WERI-Rb-1 (cell line): ENCODE data around the gene LAMB4.

Experiments used
- DNase-seq: peaks from one replicate; pipeline ENCODE4 v3.0.0-alpha.2; 2020
- H3K27ac ChIP-seq: fragments of 250-450 bp; sonication (Bioruptor Pico); 2 replicates; pipeline ENCODE4 v1.5.1; 2020; ENCODE audit warnings: mild to moderate bottlenecking, moderate library complexity
- H3K27me3 ChIP-seq: fragments of 250-450 bp; sonication (Bioruptor Pico); 2 replicates; pipeline ENCODE4 v1.5.1; 2021; ENCODE audit warnings: mild to moderate bottlenecking, low read depth, moderate library complexity; ENCODE audit not compliant: insufficient read depth, severe bottlenecking
- H3K36me3 ChIP-seq: fragments of 250-450 bp; sonication (Bioruptor Pico); 2 replicates; pipeline ENCODE4 v1.5.1; 2020; ENCODE audit warnings: mild to moderate bottlenecking, moderate library complexity
- H3K4me3 ChIP-seq: 2 replicates; pipeline ENCODE4 v1.5.1; 2011; ENCODE audit warnings: low read depth, mild to moderate bottlenecking, control low read depth, low read length
- H3K9me3 ChIP-seq: fragments of 250-450 bp; sonication (Bioruptor Pico); 2 replicates; pipeline ENCODE4 v1.5.1; 2021; ENCODE audit warnings: mild to moderate bottlenecking, moderate library complexity; ENCODE audit not compliant: severe bottlenecking
- TF ChIP-seq, protein P1 (sequence below): IDR thresholded peaks from 2 replicates; pipeline ENCODE4 v1.5.1; 2011; ENCODE audit warnings: low read depth, mild to moderate bottlenecking, control low read depth, inconsistent platforms, low read length

LAMB4 gene

DNA sequence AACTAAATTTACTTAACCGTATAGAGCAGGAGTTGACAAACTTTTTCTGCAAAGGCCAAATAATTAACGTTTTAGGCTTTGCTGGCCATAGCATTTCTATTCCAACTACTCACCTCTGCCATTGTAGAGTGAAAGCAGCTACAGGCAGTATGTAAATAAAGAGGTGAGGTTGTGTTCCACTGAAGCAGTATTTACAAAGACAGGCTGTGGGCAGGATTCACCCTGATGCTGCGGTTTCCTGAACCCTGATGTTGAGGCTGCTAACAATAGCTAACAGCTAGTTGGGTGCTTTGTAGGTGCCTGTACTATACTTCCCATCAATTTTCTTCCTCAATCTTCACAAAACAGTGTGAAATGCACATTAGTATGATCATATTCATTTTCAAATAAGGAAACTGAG is 80.2 kb downstream of the LAMB4 start:
- no peak overlapping the region for H3K27ac ChIP-seq
- no peaks in the 10 kb centered on the region for H3K9me3 ChIP-seq
- H3K27me3 ChIP-seq: no peaks in the 10 kb centered on the region
- no peak for DNase-seq
- H3K4me3 ChIP-seq: no peak overlapping the region
- TF ChIP-seq, protein P1, sequence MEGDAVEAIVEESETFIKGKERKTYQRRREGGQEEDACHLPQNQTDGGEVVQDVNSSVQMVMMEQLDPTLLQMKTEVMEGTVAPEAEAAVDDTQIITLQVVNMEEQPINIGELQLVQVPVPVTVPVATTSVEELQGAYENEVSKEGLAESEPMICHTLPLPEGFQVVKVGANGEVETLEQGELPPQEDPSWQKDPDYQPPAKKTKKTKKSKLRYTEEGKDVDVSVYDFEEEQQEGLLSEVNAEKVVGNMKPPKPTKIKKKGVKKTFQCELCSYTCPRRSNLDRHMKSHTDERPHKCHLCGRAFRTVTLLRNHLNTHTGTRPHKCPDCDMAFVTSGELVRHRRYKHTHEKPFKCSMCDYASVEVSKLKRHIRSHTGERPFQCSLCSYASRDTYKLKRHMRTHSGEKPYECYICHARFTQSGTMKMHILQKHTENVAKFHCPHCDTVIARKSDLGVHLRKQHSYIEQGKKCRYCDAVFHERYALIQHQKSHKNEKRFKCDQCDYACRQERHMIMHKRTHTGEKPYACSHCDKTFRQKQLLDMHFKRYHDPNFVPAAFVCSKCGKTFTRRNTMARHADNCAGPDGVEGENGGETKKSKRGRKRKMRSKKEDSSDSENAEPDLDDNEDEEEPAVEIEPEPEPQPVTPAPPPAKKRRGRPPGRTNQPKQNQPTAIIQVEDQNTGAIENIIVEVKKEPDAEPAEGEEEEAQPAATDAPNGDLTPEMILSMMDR: no peak
- H3K36me3 ChIP-seq: no peaks in the 10 kb centered on the region

DNA sequence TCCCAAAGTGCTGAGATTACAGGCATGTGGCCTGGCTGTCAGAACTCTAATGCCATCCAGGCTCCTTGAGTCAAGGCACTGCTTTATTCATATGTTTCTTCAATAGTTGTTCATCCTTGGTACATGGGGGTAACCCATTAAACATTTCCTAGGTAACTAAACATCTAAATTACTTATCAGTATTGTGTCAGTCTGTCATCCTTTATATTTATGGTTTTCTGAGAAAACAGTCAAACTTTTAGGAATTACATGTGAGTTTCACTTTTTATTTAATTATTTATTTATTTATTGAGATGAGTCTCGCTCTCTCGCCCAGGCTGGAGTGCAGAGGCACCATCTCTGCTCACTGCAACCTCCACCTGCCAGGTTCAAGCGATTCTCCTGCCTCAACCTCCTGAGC is 81.7 kb downstream of the LAMB4 start:
- DNase-seq: no peak
- no peaks in the 10 kb centered on the region for H3K9me3 ChIP-seq
- H3K36me3 ChIP-seq: no peaks in the 10 kb centered on the region
- H3K27me3 ChIP-seq: no peaks in the 10 kb centered on the region
- no peak overlapping the region for H3K4me3 ChIP-seq
- no peak overlapping the region for H3K27ac ChIP-seq
- TF ChIP-seq, protein P1: no peak

DNA sequence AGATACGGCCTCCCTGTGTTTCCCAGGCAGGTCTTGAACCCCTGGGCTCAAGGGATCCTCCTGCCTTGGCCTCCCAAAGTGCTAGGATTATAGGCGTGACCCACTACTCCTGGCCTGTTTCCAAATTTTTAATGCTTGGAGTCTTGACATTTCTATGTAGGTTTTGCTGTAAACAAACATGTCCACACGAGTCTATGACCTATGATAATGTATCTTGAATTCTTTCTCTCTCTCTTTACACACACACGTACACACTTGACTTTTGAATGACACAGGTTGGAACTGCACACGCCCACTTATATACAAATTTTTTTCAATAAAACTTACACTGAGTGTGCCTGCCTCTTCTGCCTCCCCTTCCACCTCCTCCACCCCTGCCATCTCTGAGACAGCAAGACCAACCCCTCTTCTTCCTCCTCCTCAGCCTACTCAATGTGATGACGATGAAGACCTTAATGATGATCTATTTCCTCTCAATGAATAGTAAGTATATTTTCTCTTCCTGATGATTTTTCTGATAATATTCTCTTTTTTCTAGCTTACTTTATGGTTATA is 83.1 kb downstream of the LAMB4 start:
- no peaks in the 10 kb centered on the region for H3K36me3 ChIP-seq
- no peaks in the 10 kb centered on the region for H3K27me3 ChIP-seq
- TF ChIP-seq, protein P1: no peak
- DNase-seq: no peak
- no peak overlapping the region for H3K27ac ChIP-seq
- no peaks in the 10 kb centered on the region for H3K9me3 ChIP-seq
- no peak overlapping the region for H3K4me3 ChIP-seq

DNA sequence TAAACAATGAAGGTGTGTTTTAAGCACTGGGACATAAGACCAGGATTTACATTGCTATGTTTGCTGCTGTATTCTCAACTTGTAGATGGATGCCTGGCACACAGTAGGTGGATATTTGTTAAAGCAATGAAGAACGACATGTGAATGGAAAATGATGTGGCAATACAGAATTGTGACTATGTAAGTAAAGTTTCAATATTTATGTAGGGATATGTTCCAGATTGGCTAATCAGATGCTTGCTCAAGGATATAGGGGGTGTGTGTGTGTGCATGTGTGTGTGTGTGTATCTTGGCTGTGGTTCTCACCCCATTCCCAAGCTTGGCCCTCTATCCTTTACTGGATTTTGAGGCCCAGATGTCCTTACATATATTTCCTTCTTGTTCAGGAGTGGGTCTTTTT is 84.5 kb downstream of the LAMB4 start:
- no peak overlapping the region for H3K4me3 ChIP-seq
- TF ChIP-seq, protein P1: no peak
- no peaks in the 10 kb centered on the region for H3K27me3 ChIP-seq
- H3K9me3 ChIP-seq: no peaks in the 10 kb centered on the region
- H3K36me3 ChIP-seq: no peaks in the 10 kb centered on the region
- DNase-seq: no peak
- no peak overlapping the region for H3K27ac ChIP-seq

DNA sequence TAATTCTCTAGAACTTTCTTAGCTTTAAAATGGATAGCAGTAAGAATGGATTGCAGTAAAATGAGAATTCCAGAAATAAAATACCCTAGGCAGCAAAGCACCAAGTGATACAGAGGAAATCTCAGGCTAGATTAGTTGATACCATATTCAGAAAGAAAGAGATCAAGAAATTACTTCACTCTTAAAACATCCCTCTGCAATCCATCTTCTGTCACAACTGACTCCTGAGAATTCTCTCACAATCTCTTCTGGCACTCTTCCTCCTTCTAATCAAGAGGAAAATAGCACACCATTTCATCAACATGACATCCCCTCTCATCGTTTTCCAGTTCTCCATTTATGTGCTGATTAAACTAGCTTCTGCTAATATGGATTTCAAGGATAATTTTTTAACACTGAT is 85.0 kb downstream of the LAMB4 start:
- Histone ChIP-seq H3K9me3 (no peaks in the 10 kb centered on the region), H3K36me3 (no peaks in the 10 kb centered on the region), H3K4me3 (no peak overlapping the region), H3K27ac (no peak overlapping the region), H3K27me3 (no peaks in the 10 kb centered on the region)
- TF ChIP-seq, protein P1: no peak
- no peak for DNase-seq

DNA sequence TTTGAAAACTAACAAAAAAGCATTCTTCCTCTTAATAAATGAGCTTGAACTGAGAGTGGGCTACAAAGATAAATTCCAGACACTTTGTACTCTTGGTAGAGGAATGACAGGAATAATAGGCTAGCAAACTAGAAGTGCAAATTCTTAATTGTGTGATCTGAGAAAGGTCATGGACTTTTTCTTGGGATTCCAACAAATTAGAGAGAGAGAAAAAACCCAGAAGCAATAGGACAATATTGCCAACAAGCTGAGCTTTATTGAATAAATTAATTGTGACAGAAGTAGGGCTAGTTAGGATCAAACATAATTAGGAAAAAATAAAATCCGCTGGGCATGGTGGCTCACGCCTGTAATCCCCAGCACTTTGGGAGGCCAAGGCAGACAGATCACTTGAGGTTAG is 85.8 kb downstream of the LAMB4 start:
- no peaks in the 10 kb centered on the region for H3K36me3 ChIP-seq
- no peaks in the 10 kb centered on the region for H3K27me3 ChIP-seq
- DNase-seq: no peak
- TF ChIP-seq, protein P1: no peak
- H3K9me3 ChIP-seq: no peaks in the 10 kb centered on the region
- no peak overlapping the region for H3K27ac ChIP-seq
- H3K4me3 ChIP-seq: no peak overlapping the region
